ENCODE data around the gene DNAAF1.
"Not testable (repeated sequence)": the region's sequence is repeated elsewhere in the genome, so short reads cannot be mapped to it uniquely, and the experiment has no call there.

The DNAAF1 gene

DNA sequence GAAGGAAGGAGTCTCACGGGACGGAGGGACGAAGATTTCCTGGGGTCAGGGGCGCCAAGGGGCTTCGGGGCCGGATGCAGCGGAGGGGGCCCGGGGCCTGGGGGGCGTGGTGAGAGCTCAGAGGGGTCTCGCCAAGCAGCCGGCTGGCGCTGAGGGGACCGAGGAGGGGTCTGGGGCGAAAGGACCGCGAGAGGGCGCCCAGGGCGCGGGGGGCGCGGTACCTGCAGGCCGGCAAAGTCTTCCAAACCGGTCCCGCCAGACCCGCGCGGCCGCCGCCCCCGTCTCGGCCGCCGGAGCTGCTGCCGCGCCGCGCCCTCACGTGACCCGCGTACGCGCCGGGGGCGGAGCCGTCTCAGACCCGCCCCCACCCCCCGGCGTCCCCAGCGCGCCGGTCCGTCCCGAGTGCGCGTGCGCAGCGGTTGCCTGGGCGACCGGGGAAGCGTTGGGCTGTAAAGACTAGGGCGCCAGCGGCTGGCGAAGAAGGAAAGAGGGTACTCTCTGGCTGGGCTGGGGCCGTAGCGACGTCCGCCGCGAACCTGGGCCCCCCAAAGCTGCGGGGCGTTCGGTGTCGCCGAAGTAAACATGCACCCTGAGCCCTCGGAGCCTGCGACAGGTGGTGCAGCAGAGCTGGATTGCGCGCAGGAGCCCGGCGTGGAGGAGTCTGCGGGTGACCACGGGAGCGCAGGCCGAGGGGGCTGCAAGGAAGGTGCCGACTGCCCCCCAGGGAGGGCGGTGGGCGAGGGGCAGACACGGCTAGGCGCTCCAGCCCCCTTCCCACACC is at the start of gene DNAAF1, which contains the start of gene HSDL1:
DNAAF1 (plus strand) TSS at position 450 of the 781 bp plus-strand sequence; CDS start at position 583, 133 bp downstream.
HSDL1 (minus strand) TSS at position 319 of the 781 bp plus-strand sequence. CDS start 13,856 bp downstream, outside the sequence.
- DNase-seq: peak; percentile 94

DNA sequence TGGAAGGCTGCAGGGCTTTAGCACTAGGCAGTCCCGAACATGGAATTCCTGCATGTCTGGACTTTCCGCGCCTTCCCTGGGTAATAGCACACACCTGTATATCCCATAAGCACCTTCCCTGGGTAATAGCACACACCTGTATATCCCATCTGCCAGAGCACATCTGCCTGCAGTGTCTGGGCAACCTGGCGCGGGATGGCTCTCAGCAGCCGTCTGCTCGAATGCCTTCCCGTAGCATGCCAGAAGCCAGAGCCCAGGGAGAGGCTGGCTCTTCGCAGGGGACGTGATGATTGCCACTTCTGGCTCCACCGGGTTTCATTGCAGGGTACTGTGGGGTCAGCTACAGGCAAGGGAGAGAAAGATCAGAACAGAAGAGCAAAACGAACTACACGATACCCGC is 49.6 kb upstream of the DNAAF1 start:
- no peak for DNase-seq

DNA sequence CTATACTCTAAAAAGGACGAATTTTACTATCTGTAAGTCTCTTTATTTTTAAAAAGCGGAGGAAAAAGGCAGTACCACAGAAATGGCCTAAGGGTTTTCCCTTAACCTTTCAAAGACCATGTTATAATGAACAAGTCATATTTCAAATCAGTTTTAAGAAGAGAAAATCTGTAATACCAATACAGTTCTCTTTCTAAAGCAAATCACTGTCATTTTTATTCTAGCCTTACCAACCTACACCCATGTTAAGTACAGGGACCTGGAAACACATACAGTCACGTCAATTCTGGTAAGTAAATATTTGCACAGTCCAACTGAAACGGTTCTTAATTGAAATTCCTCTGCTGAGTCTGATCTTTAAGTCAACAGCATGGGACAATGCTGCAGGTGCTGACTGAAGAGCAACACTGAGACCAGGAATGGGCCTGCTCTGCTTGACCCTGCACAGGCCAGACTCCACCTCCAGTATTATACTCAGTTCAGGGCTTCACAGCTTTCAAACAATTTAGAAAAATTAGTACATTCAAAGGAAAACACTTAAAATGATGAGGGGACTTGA is 48.6 kb upstream of the DNAAF1 start:
- no peak for DNase-seq

DNA sequence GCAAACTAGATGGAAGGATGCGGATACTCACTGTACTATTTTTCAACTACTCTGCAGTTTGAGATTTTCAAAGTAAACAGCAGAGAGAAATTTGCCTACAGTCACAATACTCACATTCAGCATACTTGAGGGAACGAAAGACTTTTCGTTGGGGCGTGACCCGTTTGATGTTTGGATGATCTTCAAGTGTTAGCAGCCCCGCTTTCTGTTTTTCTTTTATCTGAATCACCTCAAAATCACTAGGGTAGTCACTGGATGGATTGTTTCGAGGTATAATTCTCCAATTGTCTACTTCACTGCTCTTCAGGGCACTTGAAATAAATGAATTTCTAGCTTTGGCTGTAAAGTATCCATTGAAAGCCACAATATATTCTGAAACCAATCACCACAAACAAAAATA is 46.2 kb upstream of the DNAAF1 start:
- no peak for DNase-seq

DNA sequence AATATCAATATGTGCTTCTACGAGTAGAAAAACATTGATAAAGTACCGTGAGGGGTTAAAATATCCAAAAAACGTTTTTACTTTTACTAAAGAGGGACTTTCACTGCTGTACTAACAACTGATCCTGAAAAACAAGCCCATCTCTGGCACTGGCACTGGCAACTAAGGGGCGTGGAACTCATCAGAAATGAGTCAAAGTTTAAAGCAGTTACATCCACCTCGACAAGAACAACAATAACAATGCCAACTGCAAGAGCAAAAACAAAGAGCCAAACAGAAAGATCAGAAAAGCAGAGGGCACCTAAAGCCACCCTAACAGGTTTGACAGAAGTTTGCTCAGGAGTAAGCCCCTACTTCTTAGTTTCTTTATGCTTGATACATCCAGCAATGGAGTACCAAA is 41.4 kb upstream of the DNAAF1 start:
- DNase-seq: no peak

- no peak for DNase-seq
Measured at GRCh38 chr16:84104231-84104630, 40.9 kb upstream of the DNAAF1 start.

DNA sequence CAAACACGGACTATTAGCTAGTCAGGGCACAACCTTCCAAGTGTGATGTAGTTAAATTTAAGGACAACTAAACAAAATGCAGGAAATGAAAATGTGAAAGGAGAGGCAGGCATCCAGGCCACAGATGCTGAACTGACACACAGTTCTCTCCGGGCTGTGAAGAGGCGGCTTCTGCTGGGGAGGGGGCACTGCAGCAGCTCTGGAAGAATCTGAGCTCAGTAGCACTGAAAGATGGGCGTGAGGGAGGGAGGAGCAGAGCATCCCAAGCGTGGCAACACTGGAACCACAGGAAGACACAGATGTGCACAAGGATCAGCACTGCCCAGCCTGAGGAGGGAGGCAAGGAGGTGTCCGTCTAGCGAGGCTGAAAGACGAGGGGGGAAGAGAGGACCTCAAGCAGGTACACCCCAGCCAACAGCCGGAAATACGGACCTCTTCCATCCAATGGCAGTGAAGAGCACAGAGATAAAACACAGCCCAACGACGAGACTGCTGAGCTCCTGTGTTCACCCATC is 39.8 kb upstream of the DNAAF1 start:
- DNase-seq: no peak

- DNase-seq: no peak
Measured at GRCh38 chr16:84105948-84106740, 39.0 kb upstream of the DNAAF1 start.

GRCh38 chr16:84107921-84108320 is 37.2 kb upstream of the DNAAF1 start:
- no peak for DNase-seq

GRCh38 chr16:84109598-84110335 is 35.3 kb upstream of the DNAAF1 start:
- DNase-seq: no peak

DNA sequence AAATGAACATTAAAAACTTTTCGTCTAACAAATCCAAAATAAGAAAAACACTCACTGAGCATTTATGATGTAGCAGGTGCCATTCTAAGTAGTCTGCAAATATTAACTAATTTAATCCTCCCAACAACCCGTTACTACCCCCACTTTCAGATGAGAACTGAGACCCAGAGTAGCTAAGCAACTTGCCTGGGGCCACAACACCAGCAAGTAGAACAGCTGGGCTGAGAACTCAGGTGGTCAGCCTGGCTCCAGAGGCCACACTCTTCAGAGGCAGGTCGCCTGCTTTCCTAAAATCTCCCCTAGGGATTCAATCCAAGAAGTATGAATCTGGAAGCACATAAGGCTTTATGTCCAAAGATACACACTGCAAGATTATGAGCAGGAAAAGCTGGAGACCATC is 34.6 kb upstream of the DNAAF1 start:
- DNase-seq: no peak

GRCh38 chr16:84111525-84111924 is 33.6 kb upstream of the DNAAF1 start:
- DNase-seq: no peak

GRCh38 chr16:84111949-84112348 is 33.2 kb upstream of the DNAAF1 start:
- DNase-seq: not testable (repeated sequence)

GRCh38 chr16:84115919-84116719 is 29.0 kb upstream of the DNAAF1 start:
- peak; percentile 70 for DNase-seq

GRCh38 chr16:84116720-84117493 is 28.2 kb upstream of the DNAAF1 start, which contains the start of gene MBTPS1:
MBTPS1 (minus strand) TSS chr16:84116942; CDS start chr16:84101783, 15,159 bp downstream.
- peak; percentile 98 for DNase-seq

- peak; percentile 41 for DNase-seq
Measured at GRCh38 chr16:84117494-84117843, 27.6 kb upstream of the DNAAF1 start.

DNA sequence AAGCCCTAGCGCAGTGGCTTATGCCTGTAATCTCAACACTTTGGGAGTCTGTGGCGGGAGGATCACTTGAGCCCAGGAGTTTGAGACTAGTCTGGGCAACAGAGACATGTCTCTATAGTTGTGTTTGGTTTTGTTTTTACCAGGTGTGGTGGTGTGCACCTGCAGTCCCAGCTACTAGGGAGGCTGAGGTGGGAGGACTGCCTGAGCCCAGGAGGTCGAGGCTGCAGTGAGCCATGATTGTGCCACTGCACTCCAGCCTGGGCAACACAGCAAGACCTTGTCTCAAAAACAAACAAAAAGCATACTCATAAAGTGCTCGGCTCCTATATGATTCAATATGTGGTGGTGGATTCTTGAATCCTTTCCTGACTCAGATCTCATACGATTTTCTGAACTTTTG is 26.8 kb upstream of the DNAAF1 start:
- DNase-seq: not testable (repeated sequence)

DNA sequence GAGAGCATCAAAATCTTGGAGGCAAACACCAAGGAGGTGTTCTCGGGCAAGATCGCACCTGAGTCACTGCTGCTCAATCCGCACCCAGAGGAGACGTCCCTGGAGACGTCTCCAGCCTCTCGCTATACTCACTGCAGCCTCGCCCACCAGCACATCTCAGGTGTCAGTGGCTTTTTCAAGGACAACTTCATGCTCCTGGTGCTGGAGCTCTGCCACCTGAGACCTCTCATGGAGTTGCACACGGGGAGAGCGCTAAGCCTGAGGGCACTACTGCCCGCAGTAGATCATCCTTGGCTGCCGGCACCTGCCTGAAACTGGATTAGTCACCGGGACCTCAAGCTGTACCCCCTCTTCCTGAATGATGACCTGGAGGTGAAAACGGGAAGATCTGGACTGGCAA is 25.7 kb upstream of the DNAAF1 start:
- DNase-seq: no peak

GRCh38 chr16:84120023-84120422 is 25.1 kb upstream of the DNAAF1 start:
- no peak for DNase-seq

DNA sequence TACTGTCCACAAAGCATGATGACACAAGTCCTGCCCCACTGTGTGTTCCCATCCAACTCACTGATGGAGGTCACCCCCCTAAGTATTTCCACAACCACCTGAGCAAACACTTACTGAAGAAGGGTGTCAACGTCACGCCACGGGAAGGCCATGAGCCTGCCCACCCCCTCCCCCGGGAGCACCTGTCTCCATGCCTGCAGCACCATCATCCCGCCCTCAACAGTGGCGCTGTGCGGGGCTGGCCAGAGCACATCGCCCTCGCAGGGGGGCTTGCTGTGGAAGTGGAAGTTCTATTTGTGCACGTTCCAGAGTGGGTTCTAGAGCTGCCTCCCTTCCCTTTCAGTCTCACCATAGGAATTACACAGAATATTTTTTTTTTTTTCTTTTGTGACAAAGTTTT is 24.1 kb upstream of the DNAAF1 start:
- no peak for DNase-seq
